Natural killer cell (primary cell): ENCODE results near the gene STAC. TPM values are rescaled to one million over a fixed set of nuclear protein-coding genes. Genes with fewer than 3 reads are reported as not detected.

Experiments
- ATAC-seq, 3 donors: fragments of 150-1000 bp in 2 of 3; fragments of 200-7000 bp in 1 of 3; cut with Tn5 transposase; 1 replicate in 1 of 3; 2 replicates in 2 of 3; pipeline ENCODE4 v1.10.0; 2021; ENCODE audit warnings: mild to moderate bottlenecking in 2 of 3, moderate library complexity in 2 of 3
- DNase-seq, 2 donors: peaks; one replicate each; pipeline versions ENCODE4 v3.0.0 to v3.0.0-alpha.2; 2013 to 2021; ENCODE audit warnings: mixed read lengths in 1 of 2
- H3K27ac ChIP-seq: one replicate; pipeline ENCODE4 v1.5.1; 2013; ENCODE audit warnings: mild to moderate bottlenecking, low read length
- H3K27me3 ChIP-seq: one replicate; pipeline ENCODE4 v1.6.1; 2013; ENCODE audit warnings: low read length; ENCODE audit not compliant: control insufficient read depth, insufficient read depth
- H3K36me3 ChIP-seq: one replicate; pipeline ENCODE4 v1.6.1; 2013; ENCODE audit warnings: low read length; ENCODE audit not compliant: control insufficient read depth, insufficient read depth
- H3K4me1 ChIP-seq: one replicate; pipeline ENCODE4 v1.6.1; 2013; ENCODE audit warnings: low read length; ENCODE audit not compliant: control insufficient read depth, insufficient read depth
- H3K4me3 ChIP-seq: one replicate; pipeline ENCODE4 v1.5.1; 2013; ENCODE audit warnings: low read length
- H3K9me3 ChIP-seq: one replicate; pipeline ENCODE4 v1.6.1; 2013; ENCODE audit warnings: low read length; ENCODE audit not compliant: control insufficient read depth, insufficient read depth
- H3K27ac Mint-ChIP-seq, 2 donors: one replicate each; pipeline ENCODE4 v1.8.0; 2022; ENCODE audit warnings: mild to moderate bottlenecking in 2 of 2, mixed read lengths in 2 of 2, moderate library complexity in 1 of 2
- H3K27me3 Mint-ChIP-seq, 2 donors: one replicate each; pipeline ENCODE4 v1.8.0; 2022; ENCODE audit warnings: low read depth in 2 of 2, mixed read lengths in 2 of 2
- H3K36me3 Mint-ChIP-seq: one replicate; pipeline ENCODE4 v1.8.0; 2022; ENCODE audit warnings: mixed read lengths
- H3K4me1 Mint-ChIP-seq, 2 donors: one replicate each; pipeline ENCODE4 v1.8.0; 2022; ENCODE audit warnings: mixed read lengths in 2 of 2
- H3K4me3 Mint-ChIP-seq: one replicate; pipeline ENCODE4 v1.8.0; 2022; ENCODE audit warnings: mild to moderate bottlenecking, moderate library complexity, mixed read lengths
- H3K9me3 Mint-ChIP-seq, 2 donors: one replicate each; pipeline ENCODE4 v1.8.0; 2022; ENCODE audit warnings: mixed read lengths in 2 of 2
- WGBS: methylation state at CpG from one replicate; pipeline ENCODE4 v1.1.7; 2013; ENCODE audit warnings: missing lambda C conversion rate; ENCODE audit not compliant: insufficient coverage; 5-methylcytosine and 5-hydroxymethylcytosine counted together
- intact Hi-C: fragments of 100-400 bp; cut with micrococcal nuclease; formaldehyde crosslinking; loops from one replicate; pipeline ENCODE4 v1.14.2; 2022
- total RNA-seq, 4 donors: library from RNA; stranded (reverse); fragments of 120-200 nt in 1 of 4; gene quantifications; one replicate each; pipeline versions ENCODE4 v1.2.3 to v1.2.4, GENCODE V29; 2013 to 2022
- TF ChIP-seq, protein P1 (sequence below): fragments of 200-600 bp; IDR thresholded peaks from one replicate; pipeline ENCODE4 v1.8.0; 2022; ENCODE audit warnings: antibody characterized with exemption

The STAC gene
- total RNA-seq, 3 donors from 2014 or later (not counting 1 experiment from before 2014, with no cell fraction given), result not detected

- Mint-ChIP-seq H3K27me3 (no peaks in the 10 kb centered on the region), H3K4me1 (no peaks in the 10 kb centered on the region), H3K4me3 (no peak overlapping the region), H3K36me3 (no peaks in the 10 kb centered on the region), H3K9me3 (no peaks in the 10 kb centered on the region), H3K27ac (no peak overlapping the region)
- intact Hi-C loops, result no loop called here
- H3K27me3 ChIP-seq, result no peaks in the 10 kb centered on the region
- DNase-seq, result no peak
- TF ChIP-seq, protein P1, sequence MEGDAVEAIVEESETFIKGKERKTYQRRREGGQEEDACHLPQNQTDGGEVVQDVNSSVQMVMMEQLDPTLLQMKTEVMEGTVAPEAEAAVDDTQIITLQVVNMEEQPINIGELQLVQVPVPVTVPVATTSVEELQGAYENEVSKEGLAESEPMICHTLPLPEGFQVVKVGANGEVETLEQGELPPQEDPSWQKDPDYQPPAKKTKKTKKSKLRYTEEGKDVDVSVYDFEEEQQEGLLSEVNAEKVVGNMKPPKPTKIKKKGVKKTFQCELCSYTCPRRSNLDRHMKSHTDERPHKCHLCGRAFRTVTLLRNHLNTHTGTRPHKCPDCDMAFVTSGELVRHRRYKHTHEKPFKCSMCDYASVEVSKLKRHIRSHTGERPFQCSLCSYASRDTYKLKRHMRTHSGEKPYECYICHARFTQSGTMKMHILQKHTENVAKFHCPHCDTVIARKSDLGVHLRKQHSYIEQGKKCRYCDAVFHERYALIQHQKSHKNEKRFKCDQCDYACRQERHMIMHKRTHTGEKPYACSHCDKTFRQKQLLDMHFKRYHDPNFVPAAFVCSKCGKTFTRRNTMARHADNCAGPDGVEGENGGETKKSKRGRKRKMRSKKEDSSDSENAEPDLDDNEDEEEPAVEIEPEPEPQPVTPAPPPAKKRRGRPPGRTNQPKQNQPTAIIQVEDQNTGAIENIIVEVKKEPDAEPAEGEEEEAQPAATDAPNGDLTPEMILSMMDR, result no peak
- no peaks in the 10 kb centered on the region for H3K36me3 ChIP-seq
- no peaks in the 10 kb centered on the region for H3K4me1 ChIP-seq
- 68% methylated on average over 2 of the region's 2 CpGs for WGBS
- ATAC-seq, result no peak
- no peaks in the 10 kb centered on the region for H3K9me3 ChIP-seq
- no peak overlapping the region for H3K4me3 ChIP-seq
- H3K27ac ChIP-seq, result no peak overlapping the region
Measured at GRCh38 chr3:36521007-36521379, 140.7 kb downstream of the STAC start.

GRCh38 chr3:36524560-36524959 lies 144.3 kb downstream of the STAC start:
- no peaks in the 10 kb centered on the region for H3K36me3 Mint-ChIP-seq
- Histone ChIP-seq H3K36me3 (no peaks in the 10 kb centered on the region), H3K27me3 (no peaks in the 10 kb centered on the region), H3K4me3 (no peak overlapping the region), H3K9me3 (no peaks in the 10 kb centered on the region), H3K4me1 (no peaks in the 10 kb centered on the region), H3K27ac (no peak overlapping the region)
- no peaks in the 10 kb centered on the region for H3K9me3 Mint-ChIP-seq
- intact Hi-C loops, result no loop called here
- TF ChIP-seq, protein P1, result no peak
- no peak for DNase-seq
- H3K27me3 Mint-ChIP-seq, result no peaks in the 10 kb centered on the region
- no peak for ATAC-seq
- H3K4me1 Mint-ChIP-seq, result no peaks in the 10 kb centered on the region
- WGBS, result 75% methylated on average over 2 of the region's 3 CpGs
- H3K27ac Mint-ChIP-seq, result no peak overlapping the region
- no peak overlapping the region for H3K4me3 Mint-ChIP-seq

DNA sequence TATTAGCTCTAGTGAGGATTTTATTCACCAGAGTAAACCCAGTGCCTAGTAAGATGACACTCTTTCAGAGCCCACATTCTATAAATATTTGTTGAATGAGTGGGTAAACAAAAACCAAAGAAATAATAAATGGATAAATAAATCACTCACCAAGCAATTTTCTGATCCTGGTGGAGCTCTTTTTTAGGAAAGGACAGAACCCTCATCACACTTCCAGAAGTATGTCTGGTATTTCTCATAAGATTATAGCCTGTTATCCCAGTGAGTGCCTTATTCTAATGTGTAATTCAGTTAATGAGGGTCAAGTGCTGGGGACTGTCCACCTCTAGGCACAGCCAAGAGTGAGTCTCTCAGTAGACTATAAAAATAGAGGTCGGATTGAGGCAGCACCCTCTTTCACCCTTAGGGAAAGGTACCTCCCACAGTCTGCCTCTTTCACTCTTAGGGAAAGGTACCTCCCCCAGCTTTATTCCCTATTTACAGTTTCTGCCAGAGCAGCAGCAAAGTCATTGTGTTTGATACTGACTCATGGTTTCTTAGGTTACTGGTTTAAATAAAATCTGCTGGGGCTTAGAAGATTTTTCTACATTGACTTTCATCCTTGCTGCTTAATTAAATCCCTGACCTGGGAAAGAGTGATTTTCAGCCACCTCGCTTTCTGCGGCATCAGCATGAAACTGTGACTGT lies 145.0 kb downstream of the STAC start:
- H3K36me3 Mint-ChIP-seq, result no peaks in the 10 kb centered on the region
- no peak overlapping the region for H3K27ac Mint-ChIP-seq
- intact Hi-C loops, result no loop called here
- Histone ChIP-seq H3K36me3 (no peaks in the 10 kb centered on the region), H3K27me3 (no peaks in the 10 kb centered on the region), H3K4me3 (no peak overlapping the region), H3K27ac (no peak overlapping the region), H3K4me1 (no peaks in the 10 kb centered on the region), H3K9me3 (no peaks in the 10 kb centered on the region)
- 79% methylated on average over 3 of the region's 3 CpGs for WGBS
- TF ChIP-seq, protein P1, result no peak
- ATAC-seq, result no peak
- no peaks in the 10 kb centered on the region for H3K27me3 Mint-ChIP-seq
- no peak for DNase-seq
- no peak overlapping the region for H3K4me3 Mint-ChIP-seq
- H3K4me1 Mint-ChIP-seq, result no peaks in the 10 kb centered on the region
- H3K9me3 Mint-ChIP-seq, result no peaks in the 10 kb centered on the region
